PC-3 (cell line): ENCODE data around the gene C8A. TPM values are rescaled to one million over a fixed set of nuclear protein-coding genes. Genes with fewer than 3 reads are reported as not detected.

Experiments
- ATAC-seq: fragments of 200-7000 bp; cut with Tn5 transposase; 2 replicates; pipeline ENCODE4 v1.9.1; 2020; ENCODE audit warnings: mild to moderate bottlenecking, moderate library complexity
- BruUV-seq: library from RNA; stranded (reverse); fragments of 400-500 nt; replicated peaks from 2 replicates; lab custom pipeline; 2021; lab: Mats Ljungman, UMichigan
- CTCF ChIA-PET: fragments of 300-600 bp; sonication (Branson Sonifier 250); formaldehyde crosslinking; loops from one replicate; lab custom pipeline; 2022; ENCODE audit warnings: antibody characterized with exemption; lab: Charles Lee
- POLR2A ChIA-PET: fragments of 300-600 bp; sonication (Branson Sonifier 250); formaldehyde crosslinking; loops from one replicate; lab custom pipeline; 2022; ENCODE audit warnings: antibody characterized with exemption; ENCODE audit not compliant: unreplicated experiment; lab: Charles Lee
- DNase-seq: peaks from one replicate; pipeline ENCODE4 v3.0.0-alpha.2; 2015
- H2AFZ ChIP-seq: fragments of 300-600 bp; sonication (generic); 2 replicates; pipeline ENCODE4 v1.6.0; 2016; ENCODE audit warnings: antibody characterized with exemption, low read length
- H3F3A ChIP-seq: fragments of 300-600 bp; sonication (generic); one replicate; pipeline ENCODE4 v1.6.0; 2017; ENCODE audit warnings: antibody characterized with exemption, low read length, control low read depth, mild to moderate bottlenecking; ENCODE audit not compliant: unreplicated experiment
- H3K27ac ChIP-seq: fragments of 300-600 bp; sonication (generic); 2 replicates; pipeline ENCODE4 v1.5.1; 2016; ENCODE audit warnings: mild to moderate bottlenecking, low read length
- H3K27me3 ChIP-seq: fragments of 300-600 bp; sonication (generic); 2 replicates; pipeline ENCODE4 v1.6.1; 2016; ENCODE audit warnings: low read length, mixed read lengths
- H3K36me3 ChIP-seq: fragments of 300-600 bp; sonication (generic); 2 replicates; pipeline ENCODE4 v1.6.1; 2016; ENCODE audit warnings: low read depth, mixed run types, low read length, mixed read lengths
- H3K4me1 ChIP-seq: fragments of 300-600 bp; sonication (generic); 2 replicates; pipeline ENCODE4 v1.5.1; 2016; ENCODE audit warnings: low read length; ENCODE audit not compliant: insufficient read depth
- H3K4me2 ChIP-seq: fragments of 300-600 bp; sonication (generic); 2 replicates; pipeline ENCODE4 v1.6.0; 2016; ENCODE audit warnings: low read length
- H3K4me3 ChIP-seq: fragments of 300-600 bp; sonication (generic); 2 replicates; pipeline ENCODE4 v1.5.1; 2016; ENCODE audit warnings: mild to moderate bottlenecking, low read length, mixed read lengths
- H3K79me2 ChIP-seq: fragments of 300-600 bp; sonication (generic); 2 replicates; pipeline ENCODE4 v1.6.1; 2017; ENCODE audit warnings: low read length, mixed read lengths
- H3K9ac ChIP-seq: fragments of 300-600 bp; sonication (generic); 2 replicates; pipeline ENCODE4 v1.6.0; 2016; ENCODE audit warnings: mild to moderate bottlenecking, low read length
- H3K9me2 ChIP-seq: fragments of 300-600 bp; sonication (generic); replicated peaks from 2 replicates; pipeline ENCODE4 v1.6.1; 2016; ENCODE audit warnings: mixed run types, low read length, mixed read lengths
- H3K9me3 ChIP-seq: fragments of 300-600 bp; sonication (generic); 2 replicates; pipeline ENCODE4 v1.6.1; 2016; ENCODE audit warnings: low read length, mixed read lengths
- H4K20me1 ChIP-seq: fragments of 300-600 bp; sonication (generic); 2 replicates; pipeline ENCODE4 v1.6.1; 2016; ENCODE audit warnings: low read length, mixed read lengths
- EZH2 ChIP-seq: fragments of 300-600 bp; sonication (generic); IDR thresholded peaks from one replicate; pipeline ENCODE4 v1.6.1; 2017; ENCODE audit warnings: antibody characterized with exemption, mild to moderate bottlenecking, low read length; ENCODE audit not compliant: unreplicated experiment
- EZH2phosphoT487 ChIP-seq: fragments of 300-600 bp; sonication (generic); IDR thresholded peaks from 2 replicates; pipeline ENCODE4 v1.6.1; 2018; ENCODE audit warnings: mild to moderate bottlenecking, antibody characterized with exemption, low read length, borderline replicate concordance
- intact Hi-C: fragments of 100-400 bp; cut with micrococcal nuclease; formaldehyde crosslinking; loops from 2 replicates; pipeline ENCODE4 v1.9.0; 2023
- total RNA-seq: library from RNA; depleted of rRNA; stranded (reverse); fragments of >200 nt; gene quantifications from 2 replicates; pipeline ENCODE4 v1.2.3, GENCODE V29; 2014
- TF ChIP-seq, protein P1 (sequence below): fragments of 300-600 bp; sonication (generic); conservative IDR thresholded peaks from 2 replicates; pipeline ENCODE4 v1.5.1; 2017; ENCODE audit warnings: antibody characterized with exemption, low read depth, mild to moderate bottlenecking, low read length

The C8A gene
- total RNA-seq, 1 experiment from 2014 or later, result not detected

DNA sequence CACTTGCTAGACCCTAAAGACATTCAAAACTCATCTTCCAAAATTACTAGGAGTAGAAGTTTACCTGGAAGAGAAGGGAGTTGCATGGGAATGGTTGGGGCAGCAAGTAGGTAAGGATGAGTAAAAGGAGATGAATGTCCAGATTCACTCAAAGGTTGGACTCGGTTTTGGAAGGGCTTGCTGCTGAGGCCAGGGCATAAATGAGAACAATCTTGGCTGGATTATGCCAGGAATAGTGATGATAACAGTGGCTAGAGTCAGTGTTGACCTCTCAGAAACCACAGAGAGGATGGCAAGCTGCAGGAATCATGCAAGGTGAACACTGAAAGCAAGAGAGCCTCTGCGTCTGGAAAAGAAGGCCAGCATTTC lies 43.4 kb downstream of the C8A start:
- POLR2A ChIA-PET, result no interaction called here
- no peak for DNase-seq
- no peak overlapping the region for H3K4me2 ChIP-seq
- no peak for TF ChIP-seq EZH2
- no peak for TF ChIP-seq EZH2phosphoT487
- TF ChIP-seq, protein P1, sequence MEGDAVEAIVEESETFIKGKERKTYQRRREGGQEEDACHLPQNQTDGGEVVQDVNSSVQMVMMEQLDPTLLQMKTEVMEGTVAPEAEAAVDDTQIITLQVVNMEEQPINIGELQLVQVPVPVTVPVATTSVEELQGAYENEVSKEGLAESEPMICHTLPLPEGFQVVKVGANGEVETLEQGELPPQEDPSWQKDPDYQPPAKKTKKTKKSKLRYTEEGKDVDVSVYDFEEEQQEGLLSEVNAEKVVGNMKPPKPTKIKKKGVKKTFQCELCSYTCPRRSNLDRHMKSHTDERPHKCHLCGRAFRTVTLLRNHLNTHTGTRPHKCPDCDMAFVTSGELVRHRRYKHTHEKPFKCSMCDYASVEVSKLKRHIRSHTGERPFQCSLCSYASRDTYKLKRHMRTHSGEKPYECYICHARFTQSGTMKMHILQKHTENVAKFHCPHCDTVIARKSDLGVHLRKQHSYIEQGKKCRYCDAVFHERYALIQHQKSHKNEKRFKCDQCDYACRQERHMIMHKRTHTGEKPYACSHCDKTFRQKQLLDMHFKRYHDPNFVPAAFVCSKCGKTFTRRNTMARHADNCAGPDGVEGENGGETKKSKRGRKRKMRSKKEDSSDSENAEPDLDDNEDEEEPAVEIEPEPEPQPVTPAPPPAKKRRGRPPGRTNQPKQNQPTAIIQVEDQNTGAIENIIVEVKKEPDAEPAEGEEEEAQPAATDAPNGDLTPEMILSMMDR, result no peak
- BruUV-seq, result no TSS peak
- H3K4me1 ChIP-seq, result no peaks in the 10 kb centered on the region
- CTCF ChIA-PET, result no interaction called here
- peaks cover 12% of the 10 kb centered on the region for H3K27me3 ChIP-seq
- intact Hi-C loops, result no loop called here
- H3K9me2 ChIP-seq, result no peaks in the 10 kb centered on the region
- H3K4me3 ChIP-seq, result no peak overlapping the region
- no peak for ATAC-seq
- no peaks in the 10 kb centered on the region for H3K9me3 ChIP-seq
- H3K79me2 ChIP-seq, result no peaks in the 10 kb centered on the region
- H4K20me1 ChIP-seq, result no peaks in the 10 kb centered on the region
- no peak overlapping the region for H3K9ac ChIP-seq
- no peak overlapping the region for H3K27ac ChIP-seq
- no peak overlapping the region for H2AFZ ChIP-seq
- H3F3A ChIP-seq, result no peaks in the 10 kb centered on the region
- no peaks in the 10 kb centered on the region for H3K36me3 ChIP-seq

DNA sequence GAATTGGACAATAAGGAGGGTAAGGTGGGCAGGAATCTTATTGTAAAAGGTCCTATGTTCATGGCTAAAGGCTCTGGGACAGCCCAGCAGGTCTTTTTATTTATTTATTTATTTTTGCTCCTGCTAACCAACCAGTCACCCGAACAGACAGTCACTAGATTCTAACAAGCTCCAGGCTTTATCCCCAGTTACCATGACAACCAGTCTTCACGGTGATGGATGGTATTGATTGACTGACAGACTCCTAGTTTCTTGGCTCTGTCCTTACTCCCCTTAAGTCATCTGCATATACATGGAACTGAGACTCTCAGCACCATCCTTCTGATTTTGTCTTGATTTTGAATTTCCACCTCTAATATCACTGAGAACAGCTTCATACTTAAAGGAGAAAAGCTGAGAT lies 44.3 kb downstream of the C8A start:
- ATAC-seq (no peak), DNase-seq (no peak)
- Histone ChIP-seq H3K9ac (no peak overlapping the region), H3K79me2 (no peaks in the 10 kb centered on the region), H3K4me1 (no peaks in the 10 kb centered on the region), H3K9me3 (no peaks in the 10 kb centered on the region), H3K27ac (no peak overlapping the region), H3K27me3 (peaks cover 14% of the 10 kb centered on the region), H3K9me2 (no peaks in the 10 kb centered on the region), H3K4me3 (no peak overlapping the region), H4K20me1 (no peaks in the 10 kb centered on the region), H3F3A (no peaks in the 10 kb centered on the region), H3K4me2 (no peak overlapping the region), H3K36me3 (no peaks in the 10 kb centered on the region), H2AFZ (no peak overlapping the region)
- BruUV-seq, result no TSS peak
- CTCF ChIA-PET, result no interaction called here
- POLR2A ChIA-PET, result no interaction called here
- intact Hi-C loops, result no loop called here
- TF ChIP-seq, protein P1, result no peak
- TF ChIP-seq EZH2 (no peak), EZH2phosphoT487 (no peak)

DNA sequence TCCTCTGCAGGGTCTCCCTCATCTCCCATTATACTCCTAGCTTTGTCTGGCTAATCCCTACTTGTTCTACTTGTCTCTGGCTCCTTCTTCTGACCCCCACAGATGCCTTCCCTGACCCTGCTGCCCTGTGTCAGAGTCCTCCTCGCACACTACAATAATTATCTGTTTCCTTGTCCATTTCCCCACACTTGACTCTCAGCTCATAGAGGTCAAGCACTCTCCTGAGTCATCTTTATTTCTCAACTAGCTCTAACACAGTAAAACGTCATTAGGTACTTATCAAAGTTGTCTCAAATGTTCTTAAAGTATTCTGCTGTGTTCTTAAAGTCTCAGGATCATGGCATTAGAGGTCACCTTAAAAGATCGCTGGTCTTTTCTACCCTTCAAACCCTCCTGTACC lies 47.1 kb downstream of the C8A start:
- H3K4me2 ChIP-seq, result no peak overlapping the region
- no peak overlapping the region for H3K9ac ChIP-seq
- H3K27ac ChIP-seq, result no peak overlapping the region
- no peaks in the 10 kb centered on the region for H4K20me1 ChIP-seq
- TF ChIP-seq EZH2phosphoT487 (no peak), EZH2 (no peak)
- TF ChIP-seq, protein P1, result no peak
- peaks cover 19% of the 10 kb centered on the region for H3K27me3 ChIP-seq
- ChIA-PET POLR2A (no interaction called here), CTCF (no interaction called here)
- H3F3A ChIP-seq, result no peaks in the 10 kb centered on the region
- no peaks in the 10 kb centered on the region for H3K36me3 ChIP-seq
- intact Hi-C loops, result no loop called here
- no TSS peak for BruUV-seq
- no peaks in the 10 kb centered on the region for H3K9me3 ChIP-seq
- DNase-seq, result no peak
- no peaks in the 10 kb centered on the region for H3K79me2 ChIP-seq
- no peaks in the 10 kb centered on the region for H3K9me2 ChIP-seq
- no peak overlapping the region for H3K4me3 ChIP-seq
- no peaks in the 10 kb centered on the region for H3K4me1 ChIP-seq
- H2AFZ ChIP-seq, result no peak overlapping the region
- ATAC-seq, result no peak
